K562 (cell line): ENCODE results near the gene SPI1. TPM values are rescaled to one million over a fixed set of nuclear protein-coding genes. Genes with fewer than 3 reads are reported as not detected.

Source experiments
- ATAC-seq: fragments of 200-7000 bp; cut with Tn5 transposase; 3 replicates; pipeline ENCODE4 v1.9.1; 2020; ENCODE audit warnings: moderate library complexity
- BruUV-seq: library from RNA; stranded (reverse); fragments of 400-500 nt; replicated peaks from 2 replicates; lab custom pipeline; 2021; lab: Mats Ljungman, UMichigan
- CTCF ChIA-PET: fragments of 300-600 bp; formaldehyde crosslinking; extraction: SDS; loops from one replicate; lab custom pipeline; 2021; ENCODE audit warnings: low intra/inter-chr PET ratio; lab: Yijun Ruan, JAX
- POLR2A ChIA-PET: fragments of 300-600, 350-650 bp; sonication (Branson Sonifier 250); formaldehyde crosslinking; extraction: SDS; loops from one replicate; lab custom pipeline; 2021; ENCODE audit warnings: antibody characterized with exemption, inconsistent platforms; lab: Yijun Ruan, JAX
- DNase-seq, 4 experiments: peaks; one replicate each; pipeline versions ENCODE4 v3.0.0 to v3.0.0-alpha.2; 2011 to 2018; ENCODE audit warnings: low spot score in 3 of 4, mixed read lengths in 3 of 4; ENCODE audit errors: extremely low read depth in 1 of 4
- FAIRE-seq: peaks from 2 replicates; lab custom pipeline; 2011; peaks lifted over from hg19 to GRCh38; lab: Jason Lieb, UNC
- H2AFZ ChIP-seq: 2 replicates; pipeline ENCODE4 v1.6.0; 2011; ENCODE audit warnings: low read depth, low read length, control low read depth, inconsistent platforms
- H3K27ac ChIP-seq: fragments of 200-600 bp; 3 replicates; pipeline ENCODE4 v1.8.0; 2011; ENCODE audit warnings: low read depth, mild to moderate bottlenecking, control low read depth, inconsistent platforms, low read length, moderate library complexity, mixed read lengths; ENCODE audit errors: extremely low read depth
- H3K27me3 ChIP-seq, 2 experiments: fragments of 300-600 bp in 1 of 2; 2 replicates in 1 of 2; 3 replicates in 1 of 2; pipeline versions ENCODE4 v1.6.0 to v1.8.0; 2011; ENCODE audit warnings: inconsistent platforms in 2 of 2, low read length in 2 of 2, mild to moderate bottlenecking in 1 of 2, mixed read lengths in 1 of 2, moderate library complexity in 1 of 2; ENCODE audit not compliant: control insufficient read depth in 2 of 2, insufficient read depth in 2 of 2
- H3K36me3 ChIP-seq: fragments of 300-600 bp; 3 replicates; pipeline ENCODE4 v1.8.0; 2011; ENCODE audit warnings: mild to moderate bottlenecking, low read length, inconsistent platforms; ENCODE audit not compliant: control insufficient read depth, insufficient read depth
- H3K4me1 ChIP-seq, 2 experiments: fragments of 200-600 bp in 1 of 2; replicated peaks in 1 of 2; 2 replicates in 1 of 2; 3 replicates in 1 of 2; pipeline versions ENCODE4 v1.5.1 to v1.8.0; 2011; ENCODE audit warnings: inconsistent platforms in 2 of 2, low read length in 2 of 2, mild to moderate bottlenecking in 1 of 2, mixed read lengths in 1 of 2, moderate library complexity in 1 of 2; ENCODE audit not compliant: control insufficient read depth in 2 of 2, insufficient read depth in 2 of 2
- H3K4me2 ChIP-seq: 2 replicates; pipeline ENCODE4 v1.6.1; 2011; ENCODE audit warnings: low read length, control low read depth, inconsistent platforms, mixed read lengths; ENCODE audit not compliant: insufficient read depth
- H3K4me3 ChIP-seq: fragments of 200-600 bp; sonication (generic), shearing (Covaris generic); 2 replicates; pipeline ENCODE4 v1.5.1; 2016; ENCODE audit warnings: control low read depth, inconsistent platforms
- H3K79me2 ChIP-seq: fragments of 200-600 bp; 3 replicates; pipeline ENCODE4 v1.8.0; 2011; ENCODE audit warnings: low read length, inconsistent platforms; ENCODE audit not compliant: control insufficient read depth, insufficient read depth
- H3K9ac ChIP-seq, 2 experiments: 2 replicates each; pipeline versions ENCODE4 v1.6.0 to v1.6.1; 2011; ENCODE audit warnings: low read depth in 2 of 2, low read length in 2 of 2, control low read depth in 1 of 2, inconsistent platforms in 1 of 2, mild to moderate bottlenecking in 1 of 2, mixed read lengths in 1 of 2; ENCODE audit not compliant: insufficient read depth in 1 of 2
- H3K9me1 ChIP-seq: one replicate; pipeline ENCODE4 v1.6.0; 2011; ENCODE audit warnings: inconsistent platforms, mild to moderate bottlenecking, low read length, moderate library complexity; ENCODE audit not compliant: control insufficient read depth, insufficient read depth
- H3K9me3 ChIP-seq: replicated peaks from 2 replicates; pipeline ENCODE4 v1.5.1; 2011; ENCODE audit warnings: low read depth, low read length, inconsistent platforms; ENCODE audit not compliant: control insufficient read depth, insufficient read depth
- H4K20me1 ChIP-seq: replicated peaks from 2 replicates; pipeline ENCODE4 v1.6.1; 2011; ENCODE audit warnings: low read length, inconsistent platforms, mixed read lengths; ENCODE audit not compliant: control insufficient read depth, insufficient read depth
- CEBPG ChIP-seq, 3 experiments: fragments of 200-800 bp in 1 of 3; sonication (Bioruptor generic) in 1 of 3; sonication (generic) in 1 of 3; formaldehyde crosslinking in 1 of 3; IDR thresholded peaks in 2 of 3; conservative IDR thresholded peaks in 1 of 3; 2 replicates each; pipeline versions ENCODE4 v1.6.1 to v1.8.0; 2016 to 2022; ENCODE audit warnings: missing compliant biosample characterization in 2 of 3, missing genetic modification characterization in 2 of 3, mild to moderate bottlenecking in 1 of 3, missing genetic modification reagents in 1 of 3
- DDX20 ChIP-seq: fragments of 450-650 bp; IDR thresholded peaks from 2 replicates; pipeline ENCODE4 v1.6.1; 2016; ENCODE audit warnings: missing genetic modification characterization, low read depth, mild to moderate bottlenecking, missing compliant biosample characterization, moderate library complexity
- EHMT2 ChIP-seq: fragments of 450-650 bp; IDR thresholded peaks from 2 replicates; pipeline ENCODE4 v1.6.1; 2018; ENCODE audit warnings: antibody characterized with exemption
- ETS2 ChIP-seq: IDR thresholded peaks from 2 replicates; pipeline ENCODE4 v1.6.1; 2016; ENCODE audit warnings: borderline replicate concordance, missing genetic modification characterization, mild to moderate bottlenecking, moderate library complexity, missing compliant biosample characterization; ENCODE audit not compliant: poor library complexity, severe bottlenecking
- FOXJ2 ChIP-seq: fragments of 200-800 bp; sonication (Bioruptor generic); IDR thresholded peaks from 2 replicates; pipeline ENCODE4 v1.6.1; 2016; ENCODE audit warnings: missing genetic modification characterization, missing compliant biosample characterization
- HIVEP1 ChIP-seq: fragments of 250-450 bp; sonication (Bioruptor Pico); IDR thresholded peaks from 2 replicates; pipeline ENCODE4 v1.4.0; 2020; ENCODE audit warnings: mild to moderate bottlenecking
- MEIS2 ChIP-seq: fragments of 450-650 bp; IDR thresholded peaks from 2 replicates; pipeline ENCODE4 v1.6.1; 2014; ENCODE audit warnings: mild to moderate bottlenecking; ENCODE audit not compliant: partially characterized antibody
- NEUROD1 ChIP-seq: fragments of 150-350 bp; IDR thresholded peaks from 2 replicates; pipeline ENCODE4 v1.6.1; 2014; ENCODE audit warnings: borderline replicate concordance, low read length, low read depth; ENCODE audit not compliant: partially characterized antibody
- NFATC3 ChIP-seq: fragments of 450-650 bp; IDR thresholded peaks from 2 replicates; pipeline ENCODE4 v1.6.1; 2017; ENCODE audit warnings: mild to moderate bottlenecking
- PHTF2 ChIP-seq: fragments of 250-450 bp; sonication (Bioruptor Pico); IDR thresholded peaks from 2 replicates; pipeline ENCODE4 v1.5.0; 2021; ENCODE audit warnings: mild to moderate bottlenecking
- ZNF124 ChIP-seq: sonication (generic); formaldehyde crosslinking; IDR thresholded peaks from 2 replicates; pipeline ENCODE4 v1.8.1; 2022; ENCODE audit warnings: missing genetic modification reagents
- ZNF282 ChIP-seq: sonication (generic); formaldehyde crosslinking; IDR thresholded peaks from 2 replicates; pipeline ENCODE4 v1.8.1; 2023; ENCODE audit warnings: missing genetic modification reagents
- ZNF436 ChIP-seq: fragments of 250-450, 450-650 bp; sonication (Bioruptor Pico); formaldehyde crosslinking; IDR thresholded peaks from 2 replicates; pipeline ENCODE4 v1.7.0; 2020; ENCODE audit warnings: mild to moderate bottlenecking
- ZNF507 ChIP-seq: conservative IDR thresholded peaks from 2 replicates; pipeline ENCODE4 v1.6.1; 2017; ENCODE audit warnings: missing genetic modification characterization, missing compliant biosample characterization
- ZNF764 ChIP-seq: fragments of 250-450 bp; sonication (Bioruptor Pico); IDR thresholded peaks from 2 replicates; pipeline ENCODE4 v1.4.0; 2020; ENCODE audit warnings: low read depth, mild to moderate bottlenecking, moderate library complexity
- WGBS: fragments of 100-300 bp; shearing (Covaris generic); methylation state at CpG from one replicate; pipeline ENCODE4 v1.1.6; 2016; ENCODE audit warnings: low coverage, mixed read lengths; ENCODE audit not compliant: insufficient coverage; ENCODE audit errors: missing lambda C conversion rate; 5-methylcytosine and 5-hydroxymethylcytosine counted together
- in situ Hi-C: fragments of 300-500 bp; cut with MboI; formaldehyde crosslinking; loops from 4 replicates; pipeline ENCODE4 v1.15.0; 2018; ENCODE audit warnings: inconsistent platforms, mixed read lengths
- intact Hi-C: fragments of 100-400 bp; cut with micrococcal nuclease; formaldehyde crosslinking; loops from 2 replicates; pipeline ENCODE4 v1.14.2; 2022
- polyA plus RNA-seq, 8 experiments: library from polyadenylated mRNA; depleted of rRNA in 4 of 8; stranded (reverse) in 5 of 8; unstranded in 3 of 8; fragments of >200 nt; fragmentation: Nextera tagmentation in 2 of 8; fragmentation: Illumina TruSeq in 1 of 8; extraction: Ambion mirVana in 2 of 8; extraction: Trizol in 1 of 8; gene quantifications; 2 replicates each; pipeline versions ENCODE4 v1.2.1 to v1.2.3, GENCODE V29; 2011 to 2014; ENCODE audit warnings: inconsistent platforms in 1 of 8, missing spikeins in 1 of 8
- total RNA-seq, 7 experiments: library from RNA; depleted of rRNA in 6 of 7; stranded (reverse); fragments of >200 nt in 6 of 7; fragmentation: Illumina TruSeq in 2 of 7; extraction: Trizol in 2 of 7; gene quantifications; 2 replicates each; pipeline versions ENCODE4 v1.2.1 to v1.2.3, GENCODE V29; 2011 to 2021; ENCODE audit warnings: low replicate concordance in 1 of 7
- TF ChIP-seq, protein P1 (sequence below): conservative IDR thresholded peaks from 2 replicates; pipeline ENCODE4 v1.6.1; 2011; ENCODE audit warnings: low read depth, mild to moderate bottlenecking, low read length; ENCODE audit not compliant: control insufficient read depth
- TF ChIP-seq, protein P2 (sequence below): fragments of 450-650 bp; formaldehyde crosslinking; IDR thresholded peaks from 2 replicates; pipeline ENCODE4 v1.4.0; 2022; ENCODE audit warnings: mild to moderate bottlenecking, moderate library complexity
- TF ChIP-seq, protein P3 (sequence below): fragments of 450-650 bp; formaldehyde crosslinking; IDR thresholded peaks from 2 replicates; pipeline ENCODE4 v1.4.0; 2022; ENCODE audit warnings: missing genetic modification characterization

The SPI1 gene
- total and polyA plus RNA-seq, 9 of the 15 experiments (the other 6 are each of a cell fraction or from before 2014, with no cell fraction given): 0.10 to 33.7 (median 10.3) TPM

DNA sequence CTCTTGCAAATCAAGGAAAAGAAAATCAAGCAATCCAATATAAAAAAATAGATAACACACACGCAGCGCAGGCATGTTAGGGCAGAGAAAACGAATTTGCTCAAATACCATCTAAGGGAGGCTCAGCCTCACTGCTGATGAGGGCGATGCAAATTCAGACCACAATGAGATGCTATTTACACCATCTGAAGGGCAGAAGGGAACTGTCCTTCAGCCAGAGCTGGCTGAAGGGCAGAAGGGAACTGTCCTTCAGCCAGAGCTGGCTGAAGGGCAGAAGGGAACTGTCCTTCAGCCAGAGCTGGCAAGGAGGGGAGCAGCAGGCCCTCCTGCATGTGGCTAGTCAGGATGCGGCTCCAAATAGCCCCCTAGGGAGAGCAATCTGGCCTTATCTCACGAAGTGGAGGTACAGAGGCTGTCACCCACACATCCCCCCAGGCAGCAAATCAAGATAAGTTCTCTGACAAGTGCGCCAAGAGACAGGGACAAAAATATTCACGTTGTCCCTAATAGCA, 22.5 kb upstream of the SPI1 start:
- Histone ChIP-seq H3K4me2 (peak overlapping the region; percentile 79), H3K4me1 (peaks cover 25 to 37% of the 10 kb centered on the region in 2 experiments)
- 5% methylated on average over 8 of the region's 8 CpGs for WGBS
- TF ChIP-seq PHTF2 (CRISPR knock-in tag) (no peak), NEUROD1 (no peak), MEIS2 (peak; percentile 68), ZNF436 (CRISPR knock-in tag) (no peak), CEBPG (CRISPR knock-in tag; IDR thresholded peaks at IDR 0.05) (no peak), CEBPG (tag; conservative IDR thresholded peaks at IDR 0.05 in 1 of 2, IDR thresholded peaks at IDR 0.05 in 1 of 2) (no peak), ETS2 (no peak), NFATC3 (no peak), ZNF507 (tag) (no peak), ZNF282 (CRISPR knock-in tag) (no peak), FOXJ2 (tag) (no peak), ZNF764 (CRISPR knock-in tag) (no peak), HIVEP1 (CRISPR knock-in tag) (no peak), EHMT2 (no peak), DDX20 (tag) (no peak), ZNF124 (CRISPR knock-in tag) (no peak)
- TF ChIP-seq, protein P1, sequence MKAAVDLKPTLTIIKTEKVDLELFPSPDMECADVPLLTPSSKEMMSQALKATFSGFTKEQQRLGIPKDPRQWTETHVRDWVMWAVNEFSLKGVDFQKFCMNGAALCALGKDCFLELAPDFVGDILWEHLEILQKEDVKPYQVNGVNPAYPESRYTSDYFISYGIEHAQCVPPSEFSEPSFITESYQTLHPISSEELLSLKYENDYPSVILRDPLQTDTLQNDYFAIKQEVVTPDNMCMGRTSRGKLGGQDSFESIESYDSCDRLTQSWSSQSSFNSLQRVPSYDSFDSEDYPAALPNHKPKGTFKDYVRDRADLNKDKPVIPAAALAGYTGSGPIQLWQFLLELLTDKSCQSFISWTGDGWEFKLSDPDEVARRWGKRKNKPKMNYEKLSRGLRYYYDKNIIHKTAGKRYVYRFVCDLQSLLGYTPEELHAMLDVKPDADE: no peak
- TF ChIP-seq, protein P2, sequence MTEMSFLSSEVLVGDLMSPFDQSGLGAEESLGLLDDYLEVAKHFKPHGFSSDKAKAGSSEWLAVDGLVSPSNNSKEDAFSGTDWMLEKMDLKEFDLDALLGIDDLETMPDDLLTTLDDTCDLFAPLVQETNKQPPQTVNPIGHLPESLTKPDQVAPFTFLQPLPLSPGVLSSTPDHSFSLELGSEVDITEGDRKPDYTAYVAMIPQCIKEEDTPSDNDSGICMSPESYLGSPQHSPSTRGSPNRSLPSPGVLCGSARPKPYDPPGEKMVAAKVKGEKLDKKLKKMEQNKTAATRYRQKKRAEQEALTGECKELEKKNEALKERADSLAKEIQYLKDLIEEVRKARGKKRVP (CRISPR knock-in tag): no peak
- TF ChIP-seq, protein P3, sequence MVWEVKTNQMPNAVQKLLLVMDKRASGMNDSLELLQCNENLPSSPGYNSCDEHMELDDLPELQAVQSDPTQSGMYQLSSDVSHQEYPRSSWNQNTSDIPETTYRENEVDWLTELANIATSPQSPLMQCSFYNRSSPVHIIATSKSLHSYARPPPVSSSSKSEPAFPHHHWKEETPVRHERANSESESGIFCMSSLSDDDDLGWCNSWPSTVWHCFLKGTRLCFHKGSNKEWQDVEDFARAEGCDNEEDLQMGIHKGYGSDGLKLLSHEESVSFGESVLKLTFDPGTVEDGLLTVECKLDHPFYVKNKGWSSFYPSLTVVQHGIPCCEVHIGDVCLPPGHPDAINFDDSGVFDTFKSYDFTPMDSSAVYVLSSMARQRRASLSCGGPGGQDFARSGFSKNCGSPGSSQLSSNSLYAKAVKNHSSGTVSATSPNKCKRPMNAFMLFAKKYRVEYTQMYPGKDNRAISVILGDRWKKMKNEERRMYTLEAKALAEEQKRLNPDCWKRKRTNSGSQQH (CRISPR knock-in tag): no peak

More for the DNA sequence above, 22.5 kb upstream of the SPI1 start:
- peak overlapping the region; percentile 75 for H3K27ac ChIP-seq
- H3K9me3 ChIP-seq: no peaks in the 10 kb centered on the region
- ATAC-seq: peak; percentile 41
- POLR2A ChIA-PET: interaction anchor here (0.6 to 1.5 kb wide), 2 partner anchors 22 to 26 kb away, joined by 3 read pairs; no protein-coding TSS in a partner anchor
- no peaks in the 10 kb centered on the region for H3K9me1 ChIP-seq
- H3K27me3 ChIP-seq: no peaks in the 10 kb centered on the region
- CTCF ChIA-PET: no interaction called here
- in situ Hi-C loops (no loop called here), intact Hi-C loops (loop anchor here (10.0 kb wide), 1 partner anchor 46 kb away; the partner anchor contains the start of gene MYBPC3)
- H3K79me2 ChIP-seq: no peaks in the 10 kb centered on the region
- peak; percentile 60 for FAIRE-seq
- peak in 3 of 4 experiments; percentile 40 to 61 (median 45) for DNase-seq
- no TSS peak for BruUV-seq
- H3K4me3 ChIP-seq: peak overlapping the region; percentile 43; the same call in 1 of the 2 replicates
- H3K9ac ChIP-seq: peak overlapping the region; percentile 64 to 85; a peak in 3 of 4 replicates
- H2AFZ ChIP-seq: peak overlapping the region; percentile 69
- H3K36me3 ChIP-seq: no peaks in the 10 kb centered on the region
- no peaks in the 10 kb centered on the region for H4K20me1 ChIP-seq
